ENCODE measurements around the gene RASSF8. TPM values are rescaled to one million over a fixed set of nuclear protein-coding genes. Genes with fewer than 3 reads are reported as not detected.

Gene RASSF8
- total RNA-seq, 1 donor from 2014 or later, result 33.7 TPM

DNA sequence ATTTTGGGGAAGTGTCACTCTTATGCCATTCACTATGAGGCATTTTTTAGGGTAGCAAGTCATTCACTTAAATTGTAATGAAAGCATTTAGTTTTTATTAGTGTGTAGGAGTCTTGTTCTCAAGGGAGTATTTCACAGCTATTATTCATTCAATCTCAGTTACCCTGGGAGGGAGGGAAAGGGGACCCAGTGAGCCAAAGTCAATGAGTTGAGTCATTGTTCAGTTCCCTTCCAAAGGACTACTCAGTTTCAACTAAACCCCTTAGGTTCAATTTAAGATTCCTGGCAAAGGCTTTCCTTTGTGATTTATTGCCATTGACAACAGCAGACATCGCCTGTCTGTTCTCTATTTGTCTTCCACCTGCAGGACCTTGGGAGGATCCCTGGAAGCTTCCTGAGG, 29.3 kb upstream of the RASSF8 start:
- TF ChIP-seq, protein P1, sequence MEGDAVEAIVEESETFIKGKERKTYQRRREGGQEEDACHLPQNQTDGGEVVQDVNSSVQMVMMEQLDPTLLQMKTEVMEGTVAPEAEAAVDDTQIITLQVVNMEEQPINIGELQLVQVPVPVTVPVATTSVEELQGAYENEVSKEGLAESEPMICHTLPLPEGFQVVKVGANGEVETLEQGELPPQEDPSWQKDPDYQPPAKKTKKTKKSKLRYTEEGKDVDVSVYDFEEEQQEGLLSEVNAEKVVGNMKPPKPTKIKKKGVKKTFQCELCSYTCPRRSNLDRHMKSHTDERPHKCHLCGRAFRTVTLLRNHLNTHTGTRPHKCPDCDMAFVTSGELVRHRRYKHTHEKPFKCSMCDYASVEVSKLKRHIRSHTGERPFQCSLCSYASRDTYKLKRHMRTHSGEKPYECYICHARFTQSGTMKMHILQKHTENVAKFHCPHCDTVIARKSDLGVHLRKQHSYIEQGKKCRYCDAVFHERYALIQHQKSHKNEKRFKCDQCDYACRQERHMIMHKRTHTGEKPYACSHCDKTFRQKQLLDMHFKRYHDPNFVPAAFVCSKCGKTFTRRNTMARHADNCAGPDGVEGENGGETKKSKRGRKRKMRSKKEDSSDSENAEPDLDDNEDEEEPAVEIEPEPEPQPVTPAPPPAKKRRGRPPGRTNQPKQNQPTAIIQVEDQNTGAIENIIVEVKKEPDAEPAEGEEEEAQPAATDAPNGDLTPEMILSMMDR (IDR thresholded peaks at IDR 0.05; ENCODE audit: borderline replicate concordance), result no peak
- intact Hi-C loops (cut with micrococcal nuclease), result no loop called here

DNA sequence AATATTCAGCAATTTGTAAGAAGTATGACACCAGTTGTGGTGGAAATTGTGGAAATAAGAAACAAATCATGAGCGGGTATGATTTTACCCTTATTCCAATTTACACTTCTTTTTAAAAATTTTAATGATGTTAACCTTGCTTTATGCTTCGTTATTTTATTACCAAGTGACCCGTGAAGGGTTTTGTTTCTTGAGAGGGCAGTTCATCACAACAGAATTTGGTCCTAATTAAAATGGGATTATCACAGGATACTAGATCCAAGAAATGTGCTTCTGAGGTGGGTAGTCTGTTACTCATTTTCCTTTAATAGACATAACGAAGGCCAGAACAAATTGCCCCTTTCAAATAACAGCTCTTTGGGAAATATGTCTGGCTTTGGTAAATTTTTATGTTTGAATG, 25.5 kb upstream of the RASSF8 start:
- intact Hi-C loops (cut with micrococcal nuclease), result no loop called here

More for the DNA sequence above, 29.3 kb upstream of the RASSF8 start:
- H3K36me3 ChIP-seq, result no peaks in the 10 kb centered on the region
- H3K4me3 ChIP-seq, result no peak overlapping the region
- no peaks in the 10 kb centered on the region for H3K27me3 ChIP-seq (ENCODE audit: low read depth)
- H3K27ac ChIP-seq (replicated peaks), result no peak overlapping the region
- H3K9me3 ChIP-seq (replicated peaks), result no peaks in the 10 kb centered on the region
- no peak for DNase-seq
- H3K4me1 ChIP-seq, result peaks cover 2% of the 10 kb centered on the region

DNA sequence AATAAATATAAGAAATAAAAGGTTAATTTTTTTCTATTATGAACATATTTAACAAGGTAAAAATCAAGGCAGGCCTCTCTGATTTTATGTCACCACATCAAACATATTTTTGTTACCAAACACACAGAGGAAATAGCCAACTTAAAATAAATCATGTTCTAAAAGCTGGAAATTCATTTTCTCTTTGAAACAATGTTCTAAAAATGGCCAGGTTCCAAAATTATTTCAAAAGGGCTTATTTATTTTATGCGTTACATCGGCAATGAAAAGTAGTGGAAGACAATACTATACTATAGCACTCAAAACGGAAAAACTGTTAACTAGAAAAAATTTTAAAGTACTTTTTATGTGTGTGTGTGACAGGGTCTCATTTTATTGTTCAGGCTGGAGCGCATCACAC, 24.0 kb upstream of the RASSF8 start:
- H3K4me3 ChIP-seq, result no peak overlapping the region
- TF ChIP-seq, protein P1 (IDR thresholded peaks at IDR 0.05; ENCODE audit: borderline replicate concordance), result no peak
- H3K27ac ChIP-seq (replicated peaks), result peak overlapping the region; percentile 10

More for the DNA sequence above, 25.5 kb upstream of the RASSF8 start:
- no peaks in the 10 kb centered on the region for H3K27me3 ChIP-seq (ENCODE audit: low read depth)
- no peak overlapping the region for H3K27ac ChIP-seq (replicated peaks)
- H3K4me1 ChIP-seq, result peaks cover 3% of the 10 kb centered on the region
- H3K36me3 ChIP-seq, result no peaks in the 10 kb centered on the region
- H3K4me3 ChIP-seq, result no peak overlapping the region
- no peaks in the 10 kb centered on the region for H3K9me3 ChIP-seq (replicated peaks)
- TF ChIP-seq, protein P1 (IDR thresholded peaks at IDR 0.05; ENCODE audit: borderline replicate concordance), result no peak
- no peak for DNase-seq

DNA sequence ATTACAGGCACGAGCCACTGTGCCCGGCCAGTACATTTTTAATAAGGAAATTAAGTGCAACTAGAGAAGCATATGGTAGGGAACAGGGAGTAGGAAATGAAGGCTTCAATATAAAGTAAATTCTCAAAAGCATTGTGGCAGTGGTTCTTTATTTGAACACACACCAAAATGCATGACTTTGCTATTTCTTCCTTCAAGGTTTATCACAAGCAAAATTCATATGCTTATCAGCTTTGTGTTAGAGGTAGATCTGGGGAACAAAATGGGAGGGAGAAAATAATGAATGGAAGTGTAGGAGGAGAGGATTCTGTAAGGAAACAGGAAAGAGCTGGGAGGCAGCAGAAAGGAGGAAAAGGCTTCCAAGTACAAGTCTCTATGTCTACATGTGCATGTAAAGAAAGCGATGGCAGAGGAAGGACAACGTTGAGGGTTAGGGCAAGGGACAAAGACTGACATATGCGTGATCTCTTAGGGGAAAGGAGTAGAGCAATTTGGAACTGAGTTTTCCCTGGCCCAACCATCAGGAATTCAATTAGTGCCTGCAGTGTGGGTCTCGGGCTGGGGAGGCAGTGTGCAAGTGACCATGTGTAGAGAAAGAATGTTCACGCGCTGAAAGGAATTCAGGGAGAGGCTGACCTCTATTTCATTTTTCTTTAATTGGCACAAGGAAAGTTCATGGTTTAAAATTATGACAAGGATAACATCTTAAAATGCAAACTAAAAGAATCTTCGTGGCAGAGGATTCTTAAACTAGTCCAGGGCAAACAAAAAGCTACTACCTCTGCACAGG, 22.9 kb upstream of the RASSF8 start:
- no peak for DNase-seq
- H3K4me1 ChIP-seq, result peaks cover 3% of the 10 kb centered on the region
- TF ChIP-seq, protein P1 (IDR thresholded peaks at IDR 0.05; ENCODE audit: borderline replicate concordance), result no peak
- H3K27me3 ChIP-seq (ENCODE audit: low read depth), result no peaks in the 10 kb centered on the region
- H3K4me3 ChIP-seq, result no peak overlapping the region
- H3K36me3 ChIP-seq, result no peaks in the 10 kb centered on the region
- no peak overlapping the region for H3K27ac ChIP-seq (replicated peaks)
- intact Hi-C loops (cut with micrococcal nuclease), result no loop called here
- no peaks in the 10 kb centered on the region for H3K9me3 ChIP-seq (replicated peaks)

More for the DNA sequence above, 24.0 kb upstream of the RASSF8 start:
- no peaks in the 10 kb centered on the region for H3K27me3 ChIP-seq (ENCODE audit: low read depth)
- H3K9me3 ChIP-seq (replicated peaks), result no peaks in the 10 kb centered on the region
- intact Hi-C loops (cut with micrococcal nuclease), result no loop called here
- no peaks in the 10 kb centered on the region for H3K36me3 ChIP-seq
- DNase-seq, result no peak
- peaks cover 3% of the 10 kb centered on the region for H3K4me1 ChIP-seq

DNA sequence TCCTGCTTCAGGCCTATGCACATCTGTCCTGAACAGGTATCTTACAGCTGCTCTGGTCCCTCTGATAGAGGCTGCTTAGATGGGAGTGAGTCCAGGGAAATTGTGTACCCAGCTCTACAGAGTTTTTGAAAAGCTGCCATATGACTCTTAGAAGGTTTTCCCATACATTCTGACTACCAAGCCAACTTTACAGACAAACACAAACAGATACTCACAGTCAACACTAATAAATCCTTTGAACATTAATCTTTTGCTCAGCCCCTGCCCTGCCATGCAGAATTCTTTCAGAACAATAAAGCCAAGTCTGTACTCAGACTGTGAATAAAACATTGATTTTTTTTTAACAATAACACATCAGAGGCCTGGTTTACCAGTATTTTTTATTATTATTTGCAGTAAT, 21.4 kb upstream of the RASSF8 start:
- Histone ChIP-seq H3K27me3 (ENCODE audit: low read depth) (no peaks in the 10 kb centered on the region), H3K27ac (replicated peaks) (no peak overlapping the region), H3K9me3 (replicated peaks) (no peaks in the 10 kb centered on the region), H3K36me3 (no peaks in the 10 kb centered on the region), H3K4me1 (peaks cover 3% of the 10 kb centered on the region), H3K4me3 (no peak overlapping the region)
- TF ChIP-seq, protein P1 (IDR thresholded peaks at IDR 0.05; ENCODE audit: borderline replicate concordance), result no peak
- intact Hi-C loops (cut with micrococcal nuclease), result no loop called here
- DNase-seq, result no peak

Data from left ventricle myocardium inferior (tissue), 1 donor.